SK-N-SH (cell line): ENCODE data around the gene LPP. TPM values are rescaled to one million over a fixed set of nuclear protein-coding genes. Genes with fewer than 3 reads are reported as not detected.

Experiments used
- CTCF ChIA-PET: fragments of 300-600, 350-600 bp; formaldehyde crosslinking; extraction: SDS; loops from one replicate; lab custom pipeline; 2021; lab: Yijun Ruan, JAX
- POLR2A ChIA-PET: fragments of 350-600 bp; sonication (Branson Sonifier 250); formaldehyde crosslinking; extraction: SDS; loops from one replicate; lab custom pipeline; 2020; ENCODE audit warnings: antibody characterized with exemption, inconsistent platforms; lab: Yijun Ruan, JAX
- DNase-seq: peaks from one replicate; pipeline ENCODE4 v3.0.0; 2012
- H2AFZ ChIP-seq: fragments of 200-600 bp; sonication (generic); 2 replicates; pipeline ENCODE4 v1.8.1; 2016; ENCODE audit warnings: antibody characterized with exemption, mild to moderate bottlenecking, low read depth
- H3F3A ChIP-seq: fragments of 200-600 bp; sonication (generic); replicated peaks from 2 replicates; pipeline ENCODE3; 2016; ENCODE audit warnings: antibody characterized with exemption, mild to moderate bottlenecking; ENCODE audit not compliant: insufficient read depth
- H3K27ac ChIP-seq, 2 experiments: fragments of 200-500 bp in 1 of 2; fragments of 200-600 bp in 1 of 2; sonication (Bioruptor generic) in 1 of 2; sonication (generic), shearing (Covaris generic) in 1 of 2; 2 replicates each; pipeline versions ENCODE4 v1.5.1 to v1.6.1; 2014 to 2016; ENCODE audit warnings: low read depth in 2 of 2, inconsistent platforms in 1 of 2, low read length in 1 of 2, mild to moderate bottlenecking in 1 of 2, mixed read lengths in 1 of 2
- H3K27me3 ChIP-seq: fragments of 200-600 bp; sonication (generic), shearing (Covaris generic); 2 replicates; pipeline ENCODE4 v1.6.1; 2016; ENCODE audit warnings: mixed run types; ENCODE audit not compliant: insufficient read depth
- H3K36me3 ChIP-seq, 2 experiments: fragments of 200-500 bp in 1 of 2; fragments of 200-600 bp in 1 of 2; sonication (Bioruptor generic) in 1 of 2; sonication (generic) in 1 of 2; replicated peaks in 1 of 2; 2 replicates each; pipeline versions ENCODE3 to v1.5.1; 2014 to 2016; ENCODE audit warnings: low read length in 1 of 2, mild to moderate bottlenecking in 1 of 2; ENCODE audit not compliant: insufficient read depth in 2 of 2, control insufficient read depth in 1 of 2
- H3K4me1 ChIP-seq, 2 experiments: fragments of 200-500 bp in 1 of 2; fragments of 200-600 bp in 1 of 2; sonication (Bioruptor generic) in 1 of 2; sonication (generic), shearing (Covaris generic) in 1 of 2; 2 replicates each; pipeline versions ENCODE4 v1.5.1 to v1.6.1; 2014 to 2016; ENCODE audit warnings: low read depth in 1 of 2, low read length in 1 of 2, mixed run types in 1 of 2; ENCODE audit not compliant: insufficient read depth in 2 of 2, control insufficient read depth in 1 of 2
- H3K4me2 ChIP-seq: fragments of 200-600 bp; sonication (generic), shearing (Covaris generic); 2 replicates; pipeline ENCODE4 v1.6.1; 2017; ENCODE audit warnings: mixed run types
- H3K4me3 ChIP-seq, 2 experiments: fragments of 200-500 bp in 1 of 2; fragments of 200-600 bp in 1 of 2; sonication (Bioruptor generic) in 1 of 2; sonication (generic), shearing (Covaris generic) in 1 of 2; 2 replicates each; pipeline versions ENCODE4 v1.5.1 to v1.8.1; 2014 to 2016; ENCODE audit warnings: low read depth in 2 of 2, inconsistent platforms in 1 of 2, low read length in 1 of 2, mild to moderate bottlenecking in 1 of 2, mixed read lengths in 1 of 2, moderate library complexity in 1 of 2
- H3K79me2 ChIP-seq: fragments of 200-600 bp; sonication (generic); 2 replicates; pipeline ENCODE4 v1.8.1; 2017; ENCODE audit warnings: mild to moderate bottlenecking; ENCODE audit not compliant: insufficient read depth
- H3K9ac ChIP-seq: fragments of 200-600 bp; sonication (generic); 2 replicates; pipeline ENCODE4 v1.6.1; 2017; ENCODE audit warnings: mixed run types
- H3K9me2 ChIP-seq: fragments of 200-600 bp; sonication (generic); 2 replicates; pipeline ENCODE4 v1.6.1; 2017; ENCODE audit warnings: mixed run types
- H3K9me3 ChIP-seq: fragments of 200-600 bp; sonication (generic); 2 replicates; pipeline ENCODE4 v1.6.1; 2017; ENCODE audit warnings: mixed run types, mild to moderate bottlenecking, moderate library complexity
- H4K20me1 ChIP-seq: fragments of 200-600 bp; sonication (generic); 2 replicates; pipeline ENCODE4 v1.6.1; 2017; ENCODE audit warnings: mild to moderate bottlenecking, mixed run types; ENCODE audit not compliant: insufficient read depth
- CHD2 ChIP-seq: fragments of 150-350 bp; IDR thresholded peaks from 2 replicates; pipeline ENCODE4 v1.6.1; 2018; ENCODE audit warnings: low read length; ENCODE audit not compliant: partially characterized antibody
- ELF1 ChIP-seq: IDR thresholded peaks from 2 replicates; pipeline ENCODE4 v1.4.0; 2012
- EZH2phosphoT487 ChIP-seq: fragments of 200-600 bp; sonication (generic); IDR thresholded peaks from 2 replicates; pipeline ENCODE4 v1.6.1; 2017; ENCODE audit warnings: low read depth, mixed run types, mild to moderate bottlenecking, antibody characterized with exemption, moderate library complexity, borderline replicate concordance
- FOXJ3 ChIP-seq: sonication (generic); formaldehyde crosslinking; IDR thresholded peaks from 2 replicates; pipeline ENCODE4 v1.5.1; 2020; ENCODE audit warnings: mild to moderate bottlenecking, missing genetic modification reagents
- FOXM1 ChIP-seq: IDR thresholded peaks from 2 replicates; pipeline ENCODE4 v1.4.0; 2012; ENCODE audit warnings: low read depth, mild to moderate bottlenecking
- GABPA ChIP-seq: IDR thresholded peaks from 2 replicates; pipeline ENCODE4 v1.4.0; 2012; ENCODE audit warnings: low read depth, mild to moderate bottlenecking
- GATA2 ChIP-seq: sonication (generic); formaldehyde crosslinking; IDR thresholded peaks from 2 replicates; pipeline ENCODE4 v1.5.0; 2020; ENCODE audit warnings: mild to moderate bottlenecking, missing genetic modification reagents
- MXI1 ChIP-seq: IDR thresholded peaks from 2 replicates; pipeline ENCODE4 v1.6.1; 2012; ENCODE audit warnings: mild to moderate bottlenecking, low read depth, low read length, improper control_type of control experiment
- NFIC ChIP-seq: IDR thresholded peaks from 2 replicates; pipeline ENCODE4 v1.4.0; 2012; ENCODE audit warnings: borderline replicate concordance
- RAD21 ChIP-seq: IDR thresholded peaks from 2 replicates; pipeline ENCODE4 v1.6.1; 2012; ENCODE audit warnings: mild to moderate bottlenecking, low read length
- RCOR1 ChIP-seq: fragments of 150-350 bp; IDR thresholded peaks from 2 replicates; pipeline ENCODE4 v1.6.1; 2017; ENCODE audit warnings: antibody characterized with exemption, low read length
- REST ChIP-seq: IDR thresholded peaks from 2 replicates; pipeline ENCODE4 v1.6.1; 2012; ENCODE audit warnings: mild to moderate bottlenecking, low read depth, low read length, moderate library complexity
- RFX5 ChIP-seq: IDR thresholded peaks from 2 replicates; pipeline ENCODE4 v1.6.1; 2012; ENCODE audit warnings: mild to moderate bottlenecking, improper control_type of control experiment, low read length
- TAF1 ChIP-seq: IDR thresholded peaks from 2 replicates; pipeline ENCODE4 v1.6.1; 2012; ENCODE audit warnings: low read depth, mild to moderate bottlenecking, low read length, moderate library complexity, borderline replicate concordance
- TCF12 ChIP-seq: IDR thresholded peaks from 2 replicates; pipeline ENCODE4 v1.4.0; 2012
- ZBTB33 ChIP-seq: IDR thresholded peaks from 2 replicates; pipeline ENCODE4 v1.4.0; 2012; ENCODE audit warnings: low read depth, borderline replicate concordance
- WGBS: methylation state at CpG from one replicate; pipeline ENCODE4 v1.1.6; 2017; ENCODE audit warnings: low lambda C conversion rate; 5-methylcytosine and 5-hydroxymethylcytosine counted together
- polyA plus RNA-seq, 3 experiments: library from polyadenylated mRNA; depleted of rRNA; stranded (reverse); fragments of >200 nt; gene quantifications; 2 replicates each; pipeline ENCODE4 v1.2.3, GENCODE V29; 2012

Gene LPP
- polyA plus RNA-seq, 1 of the 3 experiments (the other 2 are of a cell fraction) = 6.6 TPM

GRCh38 chr3:188326968-188327367, 173.0 kb downstream of the LPP start:
- POLR2A ChIA-PET = no interaction called here
- Histone ChIP-seq H3F3A (peaks cover 6% of the 10 kb centered on the region), H3K27me3 (no peaks in the 10 kb centered on the region), H3K4me2 (no peak overlapping the region), H3K36me3 (peaks cover 0 to 30% of the 10 kb centered on the region in 2 experiments), H3K9me3 (no peaks in the 10 kb centered on the region), H3K4me3 (no peak overlapping the region), H3K4me1 (peaks cover 0 to 7% of the 10 kb centered on the region in 2 experiments; a peak in 1 of 4 replicates), H3K9ac (no peak overlapping the region), H3K79me2 (peaks cover 87% of the 10 kb centered on the region; the same call in 1 of the 2 replicates), H3K9me2 (no peaks in the 10 kb centered on the region), H4K20me1 (no peaks in the 10 kb centered on the region), H2AFZ (no peak overlapping the region), H3K27ac (no peak overlapping the region)
- no peak for TF ChIP-seq GATA2 (CRISPR knock-in tag)
- no peak for TF ChIP-seq FOXJ3 (CRISPR knock-in tag)
- TF ChIP-seq CHD2 = no peak
- no peak for TF ChIP-seq TAF1
- no peak for TF ChIP-seq ELF1
- TF ChIP-seq RCOR1 = no peak
- no peak for TF ChIP-seq GABPA
- no peak for TF ChIP-seq ZBTB33
- no peak for TF ChIP-seq REST
- TF ChIP-seq MXI1 = no peak
- TF ChIP-seq FOXM1 = no peak
- TF ChIP-seq RFX5 = no peak
- no peak for TF ChIP-seq TCF12
- TF ChIP-seq RAD21 = no peak
- TF ChIP-seq NFIC = no peak
- no peak for TF ChIP-seq EZH2phosphoT487
- DNase-seq = no peak
- WGBS = 66% methylated on average over 4 of the region's 4 CpGs
- CTCF ChIA-PET = no interaction called here
